ENCODE measurements around the gene ID3. TPM values are rescaled to one million over a fixed set of nuclear protein-coding genes. Genes with fewer than 3 reads are reported as not detected.
A peak's percentile ranks its signal among the peaks of the same experiment; 100 is the strongest.

ID3 gene
- total RNA-seq, 1 experiment from 2014 or later: 336 TPM

DNA sequence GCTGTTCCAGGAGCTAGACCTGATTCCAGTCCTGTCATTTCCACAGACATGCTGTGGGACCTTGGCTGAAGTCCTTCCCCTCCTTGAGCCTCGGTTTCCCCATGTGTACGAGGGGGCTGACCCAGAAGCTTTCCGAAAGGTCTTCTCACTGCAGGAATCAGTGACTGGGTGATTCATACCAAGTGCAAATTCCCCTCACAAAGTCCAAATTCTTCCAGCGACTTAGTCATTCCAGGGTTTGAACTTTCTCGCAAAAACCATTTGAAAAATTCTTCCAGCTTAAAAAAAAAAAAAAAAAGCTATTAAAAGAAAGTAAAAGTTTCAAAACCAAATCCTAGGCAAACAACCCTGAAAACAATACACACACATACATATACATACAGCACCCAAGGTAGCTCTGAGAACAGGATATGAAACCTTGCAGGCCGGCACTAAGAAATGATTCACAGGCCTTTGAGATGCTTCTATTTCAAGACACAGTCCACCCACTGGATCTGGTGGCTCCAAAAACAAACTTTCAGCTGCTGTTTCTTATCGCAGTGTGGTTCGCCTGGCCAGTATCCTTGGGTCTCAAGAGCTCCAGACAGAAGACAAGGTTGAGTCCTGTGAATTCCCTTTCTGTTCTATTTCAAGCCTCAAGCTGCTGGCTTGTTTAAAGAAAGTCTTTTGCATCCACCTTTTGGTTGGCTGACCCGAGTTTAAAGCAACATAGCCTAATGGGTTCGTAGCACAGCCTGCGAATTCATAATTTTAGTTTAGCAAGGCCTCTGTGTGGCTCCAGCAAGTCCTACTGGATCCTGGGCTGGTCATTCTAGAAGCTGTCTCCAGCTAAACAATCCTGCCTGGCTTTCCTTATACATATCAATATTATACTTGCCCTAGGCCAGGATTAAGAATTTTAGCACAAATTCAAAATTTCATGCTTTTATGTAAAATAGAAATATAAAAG, 18.0 kb upstream of the ID3 start:
- Histone ChIP-seq H3K27ac (peak overlapping the region; percentile 67), H3K4me1 (peaks cover 66% of the 10 kb centered on the region), H3K36me3 (no peaks in the 10 kb centered on the region), H3K4me3 (no peak overlapping the region; the same call in 1 of the 2 replicates), H3K9me3 (replicated peaks) (no peaks in the 10 kb centered on the region), H3K27me3 (no peaks in the 10 kb centered on the region)
- DNase-seq: peak; percentile 63 to 79

DNA sequence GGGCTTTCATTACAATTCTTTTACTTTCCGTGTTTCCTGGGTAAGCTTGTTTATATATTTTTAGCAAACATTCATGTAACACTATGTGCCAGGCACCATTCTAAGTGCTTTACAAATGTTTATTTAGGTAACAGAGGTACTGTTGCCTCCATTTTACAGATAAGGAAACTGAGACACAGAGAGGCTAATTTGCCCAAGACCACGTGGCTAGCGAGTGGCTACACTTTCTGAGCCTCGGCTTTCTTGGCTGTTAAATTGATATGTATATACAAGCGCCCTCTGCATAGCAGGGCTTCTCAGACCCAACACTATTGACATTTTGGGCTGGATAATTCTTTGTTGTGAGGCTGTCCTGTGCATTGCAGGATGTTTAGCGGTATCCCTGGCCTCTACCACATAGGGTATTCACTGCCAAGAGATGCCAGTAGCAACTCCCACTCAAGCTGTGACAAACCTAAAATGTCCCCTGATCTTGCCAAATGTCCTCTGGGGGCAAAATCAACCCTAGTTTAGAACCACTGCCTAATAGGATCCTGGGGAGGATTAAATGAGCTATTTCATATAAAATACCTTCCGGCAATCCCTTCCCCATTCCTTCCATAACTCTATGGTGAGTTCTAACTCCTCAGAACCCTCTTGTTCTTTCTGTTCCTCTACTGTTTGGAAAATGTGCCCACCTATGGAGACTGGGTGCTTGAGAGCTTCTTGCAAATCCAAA, 17.2 kb upstream of the ID3 start:
- Histone ChIP-seq H3K9me3 (replicated peaks) (no peaks in the 10 kb centered on the region), H3K4me1 (peaks cover 66% of the 10 kb centered on the region), H3K27me3 (no peaks in the 10 kb centered on the region), H3K4me3 (no peak overlapping the region), H3K36me3 (no peaks in the 10 kb centered on the region), H3K27ac (peak overlapping the region; percentile 67)
- DNase-seq: peak in 1 of 2 experiments; percentile 13

DNA sequence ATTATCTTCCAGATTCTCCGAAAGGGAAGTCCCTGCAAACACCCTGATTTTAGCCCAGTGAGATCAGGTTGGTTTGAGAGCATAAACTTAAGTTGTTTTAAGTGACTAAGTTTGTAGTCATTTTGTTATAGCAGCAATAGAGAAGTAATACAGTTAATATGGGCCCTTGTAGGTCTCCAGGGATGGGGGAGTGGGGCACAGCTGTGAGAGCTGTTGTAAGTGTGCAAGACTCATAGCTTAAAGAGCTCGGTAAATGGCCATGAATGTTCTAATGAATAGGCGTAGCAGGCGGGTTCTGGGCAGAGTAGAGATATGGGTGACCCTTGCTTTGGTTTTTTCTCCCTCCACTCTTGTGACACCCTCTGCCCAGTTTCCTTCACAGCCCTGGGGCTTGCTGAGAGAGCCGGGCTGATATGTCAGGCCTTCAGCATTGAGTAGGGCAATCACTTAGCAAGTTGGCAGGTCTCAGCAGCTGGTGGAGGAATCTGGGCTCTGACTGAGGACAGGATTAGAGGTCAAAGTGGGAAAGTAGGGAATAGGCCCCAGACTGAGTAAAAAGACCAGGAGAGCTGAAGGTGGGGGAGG, 16.0 kb upstream of the ID3 start:
- H3K27ac ChIP-seq: no peak overlapping the region
- no peaks in the 10 kb centered on the region for H3K27me3 ChIP-seq
- peaks cover 59% of the 10 kb centered on the region for H3K4me1 ChIP-seq
- peak in 1 of 2 experiments; percentile 57 for DNase-seq
- no peaks in the 10 kb centered on the region for H3K36me3 ChIP-seq
- H3K4me3 ChIP-seq: no peak overlapping the region
- H3K9me3 ChIP-seq (replicated peaks): no peaks in the 10 kb centered on the region

DNA sequence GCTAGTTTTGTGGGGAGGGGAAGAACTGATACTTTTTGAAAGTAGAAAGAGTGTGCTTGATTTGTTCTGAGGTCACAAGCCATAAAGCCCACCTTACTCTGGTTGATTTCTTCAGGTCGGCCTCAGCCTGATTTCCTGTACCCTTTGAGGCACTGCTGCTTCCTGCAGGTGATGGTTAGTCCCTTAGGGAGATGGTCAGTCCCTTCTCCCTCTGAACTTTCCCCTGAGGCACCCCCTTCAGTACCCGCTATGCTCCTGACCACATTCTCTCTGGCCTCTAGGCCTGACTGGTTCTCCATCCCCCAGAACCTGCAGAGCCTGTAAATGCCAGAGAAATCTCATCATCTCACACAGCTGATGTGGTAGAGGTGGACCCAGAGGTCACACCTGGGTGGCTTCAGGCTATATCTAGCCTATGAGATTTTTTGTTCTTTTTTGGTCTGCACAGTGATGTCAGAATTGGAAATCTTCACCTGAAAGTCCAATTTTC, 15.0 kb upstream of the ID3 start:
- no peaks in the 10 kb centered on the region for H3K9me3 ChIP-seq (replicated peaks)
- no peak overlapping the region for H3K27ac ChIP-seq
- no peak for DNase-seq
- H3K4me1 ChIP-seq: peaks cover 60% of the 10 kb centered on the region
- H3K27me3 ChIP-seq: no peaks in the 10 kb centered on the region
- no peak overlapping the region for H3K4me3 ChIP-seq
- H3K36me3 ChIP-seq: no peaks in the 10 kb centered on the region

DNA sequence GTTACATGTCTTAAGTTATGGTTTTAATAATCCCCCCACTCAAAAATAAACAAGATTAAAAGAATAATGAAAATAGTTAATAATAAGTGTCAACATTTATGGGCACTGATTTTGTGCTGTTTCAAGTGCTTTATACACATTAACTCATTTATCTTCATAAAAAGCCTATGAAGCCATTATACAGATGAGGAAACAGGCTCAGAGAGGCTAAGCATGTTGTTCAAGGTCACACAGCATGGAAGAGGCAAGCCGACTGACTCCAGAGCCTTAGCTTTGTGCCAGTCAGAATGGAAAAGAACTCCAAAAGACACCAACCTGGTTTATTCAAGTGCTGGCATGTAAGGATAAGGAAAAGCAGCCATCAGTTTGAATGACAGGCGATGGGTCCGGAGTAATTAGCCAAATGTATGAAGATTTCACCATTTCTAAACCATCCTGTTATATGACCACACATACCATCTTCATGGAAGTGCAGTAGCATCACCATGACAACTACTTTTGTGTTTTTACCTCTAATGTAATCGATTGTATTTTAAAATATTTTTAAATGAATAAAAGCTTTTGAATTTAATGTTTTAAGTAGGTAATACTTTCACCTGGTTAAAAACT, 14.4 kb upstream of the ID3 start:
- Histone ChIP-seq H3K4me3 (no peak overlapping the region), H3K4me1 (peaks cover 66% of the 10 kb centered on the region), H3K36me3 (no peaks in the 10 kb centered on the region), H3K9me3 (replicated peaks) (no peaks in the 10 kb centered on the region), H3K27me3 (no peaks in the 10 kb centered on the region), H3K27ac (peak overlapping the region; percentile 32)
- DNase-seq: no peak

DNA sequence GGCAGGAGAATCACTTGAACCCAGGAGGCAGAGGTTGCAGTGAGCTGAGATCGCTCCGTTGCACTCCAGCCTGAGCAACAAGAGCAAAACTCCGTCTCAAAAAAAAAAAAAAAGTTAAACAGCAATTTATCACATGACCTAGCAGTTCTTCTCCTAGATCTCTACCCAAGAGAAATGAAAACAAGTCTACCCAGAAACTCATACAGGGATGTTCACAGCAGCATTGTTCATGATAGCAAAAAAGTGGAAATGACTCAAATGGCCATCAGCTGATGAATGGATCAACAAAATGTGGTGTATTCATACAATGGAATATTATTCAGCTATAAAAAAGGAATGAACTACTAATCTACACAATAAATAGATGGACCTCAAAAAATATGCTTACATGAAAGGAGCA, 12.2 kb upstream of the ID3 start:
- Histone ChIP-seq H3K27ac (no peak overlapping the region), H3K4me1 (peaks cover 51% of the 10 kb centered on the region), H3K36me3 (no peaks in the 10 kb centered on the region)

DNA sequence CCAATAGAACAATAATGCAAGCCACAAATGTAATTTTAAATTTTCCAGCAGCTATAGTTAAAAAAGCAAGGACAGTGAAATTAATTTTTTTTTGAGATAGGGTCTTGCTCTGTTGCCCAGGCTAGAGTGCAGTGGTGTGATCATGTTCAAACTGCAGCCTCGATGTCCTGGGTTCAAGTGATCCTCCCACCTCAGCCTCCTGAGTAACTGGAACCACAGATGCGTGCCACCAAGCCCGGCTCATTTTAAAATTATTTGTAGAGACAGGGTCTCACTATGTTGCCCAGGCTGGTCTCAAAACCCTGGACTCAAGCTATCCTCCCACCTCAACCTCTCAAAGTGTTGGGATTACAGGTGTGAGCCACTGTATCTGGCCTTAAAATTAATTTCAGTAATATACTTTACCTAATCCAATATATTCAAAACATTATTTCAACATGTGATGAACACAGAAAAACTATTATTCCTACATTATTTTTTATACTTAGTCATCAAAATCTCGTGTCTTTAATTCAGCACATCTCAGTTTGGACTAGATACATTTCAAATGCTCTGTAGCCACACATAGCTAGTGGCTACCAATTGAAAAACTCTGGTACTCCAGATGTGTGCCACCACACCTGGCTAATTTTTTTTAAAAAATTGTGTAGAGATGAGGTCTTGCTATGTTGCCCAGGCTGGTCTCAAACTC, 10.8 kb upstream of the ID3 start:
- no peak overlapping the region for H3K27ac ChIP-seq
- no peaks in the 10 kb centered on the region for H3K27me3 ChIP-seq
- no peak for DNase-seq
- H3K9me3 ChIP-seq (replicated peaks): no peaks in the 10 kb centered on the region
- H3K36me3 ChIP-seq: no peaks in the 10 kb centered on the region
- no peak overlapping the region for H3K4me3 ChIP-seq
- peaks cover 38% of the 10 kb centered on the region for H3K4me1 ChIP-seq

More for the DNA sequence above, 12.2 kb upstream of the ID3 start:
- Histone ChIP-seq H3K9me3 (replicated peaks) (no peaks in the 10 kb centered on the region), H3K27me3 (no peaks in the 10 kb centered on the region), H3K4me3 (no peak overlapping the region)
- no peak for DNase-seq

DNA sequence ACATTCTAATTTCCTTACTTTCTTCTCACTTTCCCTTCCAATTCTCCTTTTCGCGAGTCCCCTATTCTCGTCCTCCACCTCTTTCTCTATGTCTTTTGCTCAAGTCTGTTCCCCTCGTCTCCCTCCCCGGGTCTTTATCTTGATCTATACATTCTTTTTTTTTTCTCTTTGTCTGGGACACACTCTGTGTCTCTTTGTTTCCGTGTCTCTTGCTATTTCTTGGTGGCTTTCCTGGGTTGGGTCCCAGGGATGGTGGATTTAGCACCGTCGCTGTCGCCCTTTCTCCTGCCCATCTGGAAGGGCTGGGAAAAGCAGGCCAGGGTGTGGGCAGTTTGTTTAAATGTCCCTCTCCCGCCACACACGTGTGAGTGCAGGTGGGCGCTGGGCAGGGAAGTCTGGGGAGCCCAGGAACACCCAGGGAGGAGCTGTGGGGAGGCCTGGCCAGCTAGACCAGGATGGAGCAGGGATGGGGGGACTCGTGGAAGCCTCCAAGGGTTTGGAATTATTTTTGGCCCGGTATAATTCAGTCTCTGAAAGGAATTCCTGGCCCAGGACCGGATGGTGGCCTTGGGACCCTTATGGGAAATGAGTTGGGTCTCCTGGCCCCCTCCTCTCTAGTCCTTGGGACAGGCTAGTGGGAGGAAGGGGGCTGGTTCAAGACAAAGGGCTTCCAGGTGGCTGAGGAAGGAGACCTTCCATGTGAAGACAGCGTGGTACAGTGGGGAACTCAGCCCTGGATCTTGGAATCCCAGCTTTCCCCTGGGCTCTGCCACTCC, 9.5 kb upstream of the ID3 start:
- Histone ChIP-seq H3K4me3 (peak overlapping the region; percentile 67), H3K27me3 (no peaks in the 10 kb centered on the region), H3K27ac (peak overlapping the region; percentile 87), H3K4me1 (peaks cover 39% of the 10 kb centered on the region), H3K9me3 (replicated peaks) (no peaks in the 10 kb centered on the region), H3K36me3 (no peaks in the 10 kb centered on the region)
- DNase-seq: peak; percentile 65 to 66

DNA sequence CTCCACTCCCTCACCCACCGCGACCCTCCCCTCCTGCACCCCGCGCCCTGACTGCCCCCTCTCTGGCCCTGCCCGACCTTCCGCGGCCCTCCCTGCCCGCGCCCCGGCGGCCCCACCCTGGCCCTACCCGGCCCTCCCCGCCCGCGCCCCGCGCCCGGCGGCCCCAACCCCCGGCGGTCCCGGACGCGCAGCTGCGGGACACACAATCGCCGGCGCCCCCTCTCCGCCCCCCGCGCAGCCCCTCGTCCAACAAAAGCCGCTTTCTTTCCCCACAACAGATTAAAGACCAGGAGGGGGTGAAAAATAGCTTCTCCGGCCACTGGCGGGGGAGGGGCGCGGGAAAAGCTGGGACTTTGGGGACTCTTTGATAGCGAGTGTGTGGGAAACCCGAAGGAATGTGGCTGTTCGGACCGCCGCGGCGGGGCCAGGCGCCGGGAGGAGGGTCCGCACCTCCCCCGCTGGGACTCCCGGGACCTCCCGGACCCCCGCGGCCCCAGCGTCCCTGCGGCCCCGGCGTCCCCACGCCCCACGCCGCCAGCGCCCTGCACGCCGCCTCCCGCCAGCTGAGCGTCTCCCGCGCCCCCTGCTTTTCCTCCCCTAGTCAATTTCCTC, 8.8 kb upstream of the ID3 start:
- Histone ChIP-seq H3K27ac (peak overlapping the region; percentile 87), H3K4me3 (peak overlapping the region; percentile 67), H3K27me3 (no peaks in the 10 kb centered on the region), H3K9me3 (replicated peaks) (no peaks in the 10 kb centered on the region), H3K4me1 (peaks cover 39% of the 10 kb centered on the region), H3K36me3 (no peaks in the 10 kb centered on the region)
- peak; percentile 80 for DNase-seq

DNA sequence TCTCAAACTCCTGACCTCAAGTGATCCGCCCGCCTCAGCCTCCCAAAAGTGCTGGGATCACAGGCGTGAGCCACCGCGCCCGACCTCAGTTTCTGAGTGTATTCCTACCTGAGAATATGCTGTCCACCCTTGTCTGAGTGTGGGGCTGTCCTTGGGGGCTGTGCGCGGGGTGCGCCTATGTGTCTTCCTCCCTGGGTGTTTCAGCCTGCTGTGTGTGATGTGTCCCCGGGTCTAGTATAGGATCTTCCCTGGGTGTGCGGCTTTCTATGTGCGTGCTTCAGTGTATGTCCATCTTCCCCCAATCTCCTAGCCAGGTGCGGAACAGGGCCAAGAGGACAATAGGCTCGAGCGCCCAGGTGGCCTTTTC, 8.3 kb upstream of the ID3 start:
- H3K4me3 ChIP-seq: peak overlapping the region; percentile 67
- no peak for DNase-seq
- H3K9me3 ChIP-seq (replicated peaks): no peaks in the 10 kb centered on the region
- H3K4me1 ChIP-seq: peaks cover 39% of the 10 kb centered on the region
- H3K27me3 ChIP-seq: no peaks in the 10 kb centered on the region
- peak overlapping the region; percentile 87 for H3K27ac ChIP-seq
- H3K36me3 ChIP-seq: no peaks in the 10 kb centered on the region

DNA sequence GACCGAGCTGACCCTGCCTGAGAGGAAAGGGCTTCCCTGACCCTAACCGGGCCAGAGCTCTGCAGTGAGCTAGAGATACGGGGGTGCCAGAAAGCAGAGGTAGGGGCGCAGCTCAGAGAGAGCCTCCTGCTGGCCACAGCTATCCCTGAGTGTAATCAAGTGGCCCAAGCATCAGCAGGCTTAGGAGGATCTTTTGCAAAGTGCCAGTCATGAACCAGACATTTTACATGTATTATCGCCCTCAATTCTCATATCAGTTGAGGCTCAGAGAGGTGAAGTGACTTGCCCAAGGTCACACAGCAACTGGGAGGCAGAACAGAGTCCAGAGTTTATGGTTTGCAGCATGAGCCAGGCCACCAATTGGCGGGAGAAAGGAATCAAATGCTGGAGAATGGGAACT, 7.0 kb upstream of the ID3 start:
- no peaks in the 10 kb centered on the region for H3K9me3 ChIP-seq (replicated peaks)
- no peaks in the 10 kb centered on the region for H3K36me3 ChIP-seq
- H3K4me3 ChIP-seq: no peak overlapping the region
- peaks cover 45% of the 10 kb centered on the region for H3K4me1 ChIP-seq
- H3K27me3 ChIP-seq: no peaks in the 10 kb centered on the region
- no peak overlapping the region for H3K27ac ChIP-seq
- no peak for DNase-seq

DNA sequence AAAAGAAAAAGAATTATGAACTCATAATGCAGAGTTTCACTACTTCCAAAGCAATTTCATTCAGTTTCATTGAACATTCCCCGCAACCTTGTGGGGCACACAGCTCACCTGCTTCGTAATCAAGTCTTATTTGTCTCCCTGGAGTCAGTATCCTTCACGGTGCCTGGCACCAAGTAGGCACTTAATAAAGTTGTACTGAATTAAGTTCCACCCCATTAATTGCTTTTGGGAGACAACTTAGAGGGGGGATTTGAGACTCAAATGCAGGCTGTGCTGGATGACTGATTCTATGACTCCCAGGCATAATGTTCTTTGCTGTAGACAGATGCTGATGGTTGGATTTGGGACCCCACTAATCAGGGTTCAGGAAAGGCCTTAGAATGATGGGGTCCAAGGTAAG, 6.5 kb upstream of the ID3 start:
- DNase-seq: no peak
- Histone ChIP-seq H3K36me3 (no peaks in the 10 kb centered on the region), H3K9me3 (replicated peaks) (no peaks in the 10 kb centered on the region), H3K4me1 (peaks cover 50% of the 10 kb centered on the region), H3K27me3 (no peaks in the 10 kb centered on the region), H3K27ac (no peak overlapping the region), H3K4me3 (no peak overlapping the region)

DNA sequence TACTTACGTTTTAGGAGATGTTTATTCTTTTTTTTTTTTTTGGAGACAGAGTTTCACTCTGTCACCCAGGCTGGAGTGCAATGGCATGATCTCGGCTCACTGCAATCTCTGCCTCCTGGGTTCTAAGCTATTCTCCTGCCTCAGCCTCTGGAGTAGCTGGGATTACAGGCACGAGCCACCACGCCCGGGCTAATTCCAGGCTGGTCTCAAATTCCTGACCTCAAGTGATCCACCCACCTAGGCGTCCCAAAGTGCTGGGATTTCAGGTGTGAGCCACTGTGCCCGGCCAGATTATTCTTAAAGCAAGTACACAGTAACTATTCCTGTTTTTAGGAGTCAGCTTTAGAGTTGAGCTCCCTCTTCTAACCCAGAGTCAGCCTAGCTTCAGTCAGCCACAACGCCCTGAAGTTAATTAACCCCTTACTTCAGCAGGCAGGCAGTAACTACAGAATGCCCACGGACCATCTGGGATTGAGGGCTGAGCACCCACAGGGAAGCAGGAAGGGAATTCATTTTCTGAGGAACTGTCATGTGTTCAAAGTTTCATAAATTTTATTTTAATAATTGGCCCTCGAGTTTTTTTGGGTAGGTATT, 5.3 kb upstream of the ID3 start:
- H3K9me3 ChIP-seq (replicated peaks): no peaks in the 10 kb centered on the region
- peaks cover 58% of the 10 kb centered on the region for H3K4me1 ChIP-seq
- DNase-seq: peak in 1 of 2 experiments; percentile 53
- no peak overlapping the region for H3K4me3 ChIP-seq
- no peaks in the 10 kb centered on the region for H3K36me3 ChIP-seq
- H3K27ac ChIP-seq: peak overlapping the region; percentile 99; the same call in 1 of the 2 replicates
- H3K27me3 ChIP-seq: no peaks in the 10 kb centered on the region
